Regular cardiac myocyte (primary cell): Measurements from ENCODE around the gene THBS4. TPM values are rescaled to one million over a fixed set of nuclear protein-coding genes. Genes with fewer than 3 reads are reported as not detected.

Source experiments
- total RNA-seq: library from RNA; depleted of rRNA; stranded (reverse); fragments of >200 nt; gene quantifications from 2 replicates; pipeline ENCODE4 v1.2.3, GENCODE V29; 2014

THBS4 gene
- 0.38 and 1.1 TPM in 2 replicates for total RNA-seq

DNA sequence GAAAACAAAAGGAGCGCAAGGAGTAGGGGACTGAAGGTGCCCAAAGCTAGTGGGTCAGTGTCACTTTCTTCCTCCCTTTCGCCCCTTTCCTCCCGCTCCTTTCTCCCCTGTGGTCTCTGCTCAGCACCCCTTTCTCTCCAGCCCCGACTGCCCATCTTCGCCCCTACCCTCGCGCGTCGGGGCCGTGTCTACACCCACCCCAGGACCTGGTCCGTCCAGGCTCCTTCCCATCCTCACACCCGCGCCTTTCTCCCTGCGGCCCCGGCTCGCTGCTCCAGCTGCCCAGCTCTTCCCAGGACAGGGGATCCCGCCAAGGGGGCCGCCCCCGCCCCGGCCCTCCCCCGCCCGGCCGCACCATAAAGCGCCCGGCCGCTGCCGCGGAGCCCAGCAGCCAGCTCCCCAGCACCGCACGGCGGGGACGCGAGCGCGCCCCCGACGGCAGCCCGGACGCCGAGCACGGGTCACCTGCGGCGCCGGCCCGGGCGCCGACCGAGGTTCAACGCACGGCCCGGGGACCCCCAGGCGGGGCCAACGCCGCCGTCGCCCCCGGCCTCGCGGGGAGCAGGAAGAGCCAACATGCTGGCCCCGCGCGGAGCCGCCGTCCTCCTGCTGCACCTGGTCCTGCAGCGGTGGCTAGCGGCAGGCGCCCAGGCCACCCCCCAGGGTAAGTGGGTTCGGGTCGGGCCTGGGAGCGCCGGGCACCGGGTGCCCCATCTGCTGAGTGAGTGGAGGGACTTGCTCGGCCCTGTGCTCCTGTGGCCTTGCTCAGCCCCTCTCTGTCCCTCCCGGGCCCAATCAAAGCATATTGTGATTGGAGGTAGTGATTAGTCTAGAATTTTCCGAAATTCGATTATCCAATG is at the start of gene THBS4:
TSS of gene THBS4 (plus strand) at position 387 of the 860 bp plus-strand sequence. CDS start at position 577, 190 bp downstream.

GRCh38 chr5:79990598-79991507 is 44.3 kb upstream of the THBS4 start, which contains the start of gene MTX3:
MTX3 (minus strand) TSS chr5:79991262; CDS start chr5:79991238, 24 bp downstream.

Other genes with a start within 250 kb of the THBS4 start
- gene MTX3, start 44.1 kb upstream of the THBS4 start, total RNA-seq: 14.6 and 17.2 TPM in 2 replicates
- 12.7 and 27.1 TPM in 2 replicates for gene SERINC5, start 220.7 kb downstream of the THBS4 start, total RNA-seq